Fibroblast of skin of back (primary cell): ENCODE measurements around the gene FAM200B.

ENCODE experiments used
- DNase-seq: peaks from one replicate; pipeline ENCODE4 v3.0.0-alpha.2; 2013

The FAM200B gene

GRCh38 chr4:15668566-15669435, 12.8 kb upstream of the FAM200B start:
- no peak for DNase-seq

DNA sequence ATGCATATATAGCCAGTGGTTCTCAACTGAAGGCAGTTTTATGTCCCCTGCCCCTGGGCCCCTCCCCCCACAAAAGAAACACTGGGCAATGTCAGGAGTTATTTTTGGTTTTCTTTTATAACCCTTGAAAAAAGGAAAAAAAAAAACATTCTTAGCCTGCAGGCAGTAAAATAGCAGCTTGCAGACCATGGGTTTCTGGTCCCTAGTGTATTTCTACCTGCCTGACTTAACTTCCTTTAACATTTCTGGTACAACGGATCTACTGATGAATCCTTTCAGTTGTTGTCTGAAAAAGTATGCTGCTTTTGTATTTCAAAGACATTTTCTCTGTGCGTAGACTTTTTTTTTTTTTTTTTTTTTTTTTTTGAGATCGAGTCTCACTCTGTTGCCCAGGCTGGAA, 11.1 kb upstream of the FAM200B start:
- DNase-seq: no peak

- DNase-seq: no peak
Measured at GRCh38 chr4:15672101-15672500, 9.5 kb upstream of the FAM200B start.

DNA sequence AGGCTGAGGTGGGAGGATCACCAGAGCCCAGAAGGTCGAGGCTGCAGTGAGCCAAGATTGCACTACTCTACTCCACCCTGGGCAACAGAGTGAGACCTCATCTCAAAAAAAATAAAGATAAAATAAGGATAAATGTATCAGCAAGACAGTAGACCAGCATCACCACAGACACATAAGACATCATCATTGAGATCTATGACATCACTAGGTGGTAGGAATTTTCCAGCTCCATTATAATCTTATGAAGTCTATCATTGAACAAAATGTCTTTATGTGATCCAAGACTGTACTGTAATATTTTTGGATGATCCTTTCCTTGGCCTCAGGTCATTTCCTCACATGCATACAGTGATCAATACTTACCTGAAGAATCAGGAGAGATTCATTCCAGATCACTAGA, 8.3 kb upstream of the FAM200B start:
- no peak for DNase-seq

DNA sequence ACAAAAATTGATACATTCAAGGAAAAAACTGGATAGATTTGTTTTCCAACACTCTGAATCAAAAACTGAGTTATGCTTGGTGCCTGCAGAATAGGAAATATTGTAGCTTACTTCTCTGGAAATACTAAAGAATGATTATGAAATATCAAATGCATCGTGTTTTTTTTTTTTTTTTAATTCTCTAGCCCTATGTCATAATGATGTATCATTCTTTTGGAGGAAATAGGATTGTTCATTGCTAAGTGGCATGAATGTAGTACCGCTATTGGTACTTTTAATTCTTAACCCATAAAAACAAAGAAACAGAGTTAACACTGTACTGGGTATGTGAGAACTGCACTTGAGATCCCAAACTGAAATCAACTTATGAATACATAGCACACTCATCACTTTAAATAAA, 7.6 kb upstream of the FAM200B start:
- DNase-seq: no peak

GRCh38 chr4:15674926-15675325, 6.7 kb upstream of the FAM200B start:
- no peak for DNase-seq

- DNase-seq: no peak
Measured at GRCh38 chr4:15675356-15675755, 6.3 kb upstream of the FAM200B start.

GRCh38 chr4:15676039-15676438, 5.6 kb upstream of the FAM200B start:
- no peak for DNase-seq

- DNase-seq: no peak
Measured at GRCh38 chr4:15676899-15677298, 4.7 kb upstream of the FAM200B start.

- peak; percentile 31 for DNase-seq
Measured at GRCh38 chr4:15677507-15677988, 4.1 kb upstream of the FAM200B start.

- no peak for DNase-seq
Measured at GRCh38 chr4:15681067-15681371, 608 bp upstream of the FAM200B start.

GRCh38 chr4:15682242-15683142, 865 bp downstream of the FAM200B start:
- DNase-seq: peak; percentile 24

DNA sequence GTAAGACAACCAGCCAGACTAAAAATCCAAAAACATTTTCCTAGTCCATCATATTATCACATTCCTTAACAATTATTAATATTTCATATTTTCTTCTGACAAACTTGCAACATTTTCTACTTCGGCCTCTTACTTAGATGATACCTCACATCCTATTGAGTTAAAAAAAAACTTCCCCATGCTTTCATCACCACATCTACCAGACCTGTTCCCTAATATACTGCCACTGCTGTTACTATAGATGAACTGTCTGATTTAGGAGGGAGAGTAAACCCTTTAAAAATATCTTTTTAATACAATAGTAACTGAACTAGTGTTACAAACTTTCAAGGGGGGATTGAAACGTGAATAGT, 1.5 kb downstream of the FAM200B start:
- DNase-seq: peak; percentile 34

DNA sequence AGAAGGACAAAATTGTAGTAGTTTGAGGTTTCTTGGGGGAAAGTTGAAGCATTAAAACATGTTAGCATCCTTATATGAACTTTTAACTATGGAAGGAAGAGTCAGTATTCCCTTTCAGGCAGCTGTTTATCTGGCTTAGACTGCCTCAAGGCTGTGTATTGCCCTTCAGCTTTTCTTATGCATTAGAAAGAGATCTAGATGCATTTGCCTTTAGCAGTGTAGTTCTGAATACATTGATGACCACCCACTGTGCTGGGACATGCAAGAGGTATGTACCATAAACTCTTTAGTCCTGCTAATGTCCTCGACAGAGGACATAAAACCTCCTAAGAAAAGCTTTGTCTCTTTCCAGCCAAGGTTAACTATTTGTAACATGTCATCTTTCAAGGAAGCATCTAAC, 2.9 kb downstream of the FAM200B start:
- DNase-seq: no peak

GRCh38 chr4:15688051-15688450, 6.4 kb downstream of the FAM200B start:
- DNase-seq: peak; percentile 62

GRCh38 chr4:15689540-15689939, 7.9 kb downstream of the FAM200B start:
- no peak for DNase-seq

- peak; percentile 99 for DNase-seq
Measured at GRCh38 chr4:15690020-15690809, 8.6 kb downstream of the FAM200B start.

GRCh38 chr4:15691346-15692135, 9.9 kb downstream of the FAM200B start:
- DNase-seq: peak; percentile 86

DNA sequence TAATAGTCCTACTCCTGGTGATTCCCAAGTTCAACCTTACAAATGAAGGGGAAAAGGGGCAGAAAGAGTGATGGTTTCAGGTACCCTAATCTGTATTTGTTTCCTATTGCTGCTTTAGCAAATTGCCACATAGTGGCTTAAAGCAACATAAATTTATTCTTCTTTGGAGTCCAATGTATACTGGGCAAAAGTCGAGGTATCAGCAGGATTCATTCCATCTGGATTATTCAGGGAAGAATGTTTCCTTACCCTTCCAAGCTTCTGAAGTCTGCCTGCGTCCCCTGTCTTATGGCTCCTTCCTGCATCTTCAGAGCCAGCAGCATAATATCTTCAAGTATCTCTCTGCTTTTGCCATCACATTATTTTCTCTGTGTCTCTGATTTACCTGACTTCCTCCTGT, 11.0 kb downstream of the FAM200B start:
- peak; percentile 67 for DNase-seq

DNA sequence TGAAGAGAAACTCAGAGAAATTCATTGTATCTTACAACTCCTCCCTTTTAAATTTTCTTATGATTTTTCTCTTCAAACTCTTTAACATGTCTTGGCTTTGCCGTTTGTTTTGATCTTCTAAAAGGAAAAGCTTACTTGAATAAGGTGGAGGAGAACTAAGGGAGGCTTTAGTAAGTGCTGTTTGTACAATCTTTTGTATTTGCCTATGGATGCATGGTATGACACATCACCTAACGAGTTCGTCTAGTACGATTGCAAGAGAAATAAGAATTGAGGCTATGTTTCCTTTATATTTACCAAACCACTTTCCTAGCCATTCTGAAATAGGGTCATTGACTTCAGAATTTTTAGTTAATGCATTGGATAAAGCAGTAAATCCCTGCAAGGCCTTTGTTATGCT, 12.8 kb downstream of the FAM200B start:
- no peak for DNase-seq

GRCh38 chr4:15695240-15695699, 13.6 kb downstream of the FAM200B start:
- DNase-seq: peak; percentile 98

DNA sequence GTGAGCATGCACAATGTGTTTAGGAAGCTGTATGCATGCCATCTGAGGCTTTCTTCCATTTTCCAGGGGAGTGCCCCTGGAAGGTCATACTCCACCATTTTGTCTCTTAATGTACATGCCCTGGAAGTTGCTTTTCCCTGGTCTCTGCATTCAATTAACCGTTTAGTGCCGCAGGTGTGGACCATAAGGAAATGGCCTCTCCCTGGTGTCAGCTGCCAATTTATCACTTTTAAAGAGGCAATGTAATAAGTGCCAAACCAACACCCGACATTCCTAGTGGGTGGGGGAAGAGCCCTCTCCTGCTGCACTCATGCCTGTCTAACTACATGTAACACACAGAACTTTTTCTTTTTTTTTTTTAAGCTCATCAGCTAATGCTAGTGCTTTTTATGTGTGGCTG, 14.1 kb downstream of the FAM200B start:
- no peak for DNase-seq
